Measurements from ENCODE around the gene FAM24A.
A peak's percentile ranks its signal among the peaks of the same experiment; 100 is the strongest.

FAM24A gene

DNA sequence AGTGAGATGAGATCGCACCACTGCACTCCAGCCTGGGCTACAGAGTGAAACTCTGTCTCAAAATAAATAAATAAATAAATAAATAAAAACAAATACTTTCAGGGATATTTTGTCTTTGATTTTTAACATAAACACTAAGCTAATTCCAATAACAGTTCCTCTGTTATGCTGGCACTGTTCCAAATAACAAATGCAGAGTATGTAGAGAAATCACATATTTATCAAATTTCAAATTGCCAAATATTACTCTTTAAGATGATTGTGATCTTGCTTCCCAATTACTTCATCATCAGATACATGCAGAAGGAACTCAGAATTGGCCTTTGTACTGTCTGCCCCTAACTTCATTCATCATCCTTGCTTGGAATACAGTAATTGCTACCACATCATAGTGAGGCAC lies 19.7 kb downstream of the FAM24A start:
- DNase-seq (ENCODE audit: extremely low read depth in 1 of 2, low read depth in 1 of 2) = no peak

- no peak for DNase-seq (ENCODE audit: extremely low read depth in 1 of 2, low read depth in 1 of 2)
Observed at GRCh38 chr10:122931088-122931906, 20.9 kb downstream of the FAM24A start.

GRCh38 chr10:122939133-122939855 lies 28.9 kb downstream of the FAM24A start:
- no peak for DNase-seq (ENCODE audit: extremely low read depth in 1 of 2, low read depth in 1 of 2)

DNA sequence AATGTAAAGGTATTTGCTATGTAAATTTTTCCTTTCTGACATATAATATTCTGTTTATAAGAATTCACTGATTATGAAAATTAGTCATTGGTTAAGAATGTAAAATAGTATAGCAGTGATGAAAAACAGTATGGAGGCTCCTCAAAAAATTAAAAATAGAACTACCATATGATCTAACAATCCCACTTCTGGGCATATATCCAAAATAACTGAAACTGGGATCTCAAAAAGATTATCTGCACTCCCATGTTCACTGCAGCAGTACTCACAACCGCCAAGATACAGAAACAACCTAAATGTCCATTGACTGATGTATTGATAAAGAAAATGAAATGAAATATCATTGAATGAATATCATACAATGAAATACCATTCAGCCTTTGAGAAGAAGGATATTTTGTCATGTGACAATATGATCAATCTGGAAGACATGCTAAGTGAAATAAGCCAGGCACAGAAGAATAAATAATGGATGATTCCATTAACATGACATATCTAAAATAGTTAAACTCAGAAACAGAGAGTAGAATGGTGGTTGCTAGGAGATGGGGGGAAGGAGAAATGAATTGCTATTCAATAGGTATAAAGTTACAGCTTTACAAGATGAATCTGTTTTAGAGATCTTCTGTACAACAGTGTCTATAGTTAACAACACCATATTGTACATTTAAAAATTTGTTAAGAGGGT lies 29.6 kb downstream of the FAM24A start:
- no peak for DNase-seq (ENCODE audit: extremely low read depth in 1 of 2, low read depth in 1 of 2)

- DNase-seq (ENCODE audit: extremely low read depth in 1 of 2, low read depth in 1 of 2) = no peak
Observed at GRCh38 chr10:122949296-122949695, 38.9 kb downstream of the FAM24A start.

DNA sequence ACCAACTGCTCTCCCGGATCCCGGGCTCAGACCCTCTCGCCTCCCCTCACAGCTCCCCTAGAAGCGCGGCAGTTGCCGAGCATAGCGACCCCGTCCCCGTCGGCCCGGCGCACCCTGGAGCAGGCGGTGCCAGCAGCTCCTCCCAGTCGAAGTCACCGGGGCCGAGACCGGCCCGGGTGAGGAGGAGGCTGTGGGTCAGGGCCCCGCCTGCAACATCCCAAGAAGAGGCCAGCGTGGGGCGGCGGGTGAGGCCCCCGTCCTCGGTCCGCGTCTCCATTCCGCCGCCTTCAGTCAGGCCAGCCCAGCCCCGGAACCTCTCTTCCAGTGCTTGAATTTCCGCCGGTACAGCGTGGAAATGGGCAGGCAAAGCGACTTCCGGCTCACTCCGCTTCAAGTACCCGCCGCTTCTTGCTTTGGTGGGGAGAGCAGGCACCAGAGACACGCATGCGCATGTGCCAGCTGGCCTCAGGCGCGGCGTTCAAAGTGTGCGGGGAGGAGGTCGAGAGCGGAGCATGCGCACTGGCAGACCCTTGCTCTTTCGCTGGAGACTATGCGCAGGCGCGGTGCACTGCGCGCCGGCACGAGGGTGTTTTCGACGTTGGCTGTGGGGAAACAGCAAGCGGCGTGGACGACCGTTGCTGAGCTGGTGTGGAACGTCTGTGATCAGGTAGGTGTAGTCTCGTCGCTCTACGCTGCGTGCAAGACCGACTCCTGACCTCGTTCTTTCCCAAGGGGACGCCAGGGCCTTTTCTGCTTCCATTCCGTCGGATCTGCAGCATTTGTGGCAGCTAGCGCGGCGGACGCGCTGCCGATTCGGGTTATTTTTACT lies 43.7 kb downstream of the FAM24A start, which contains the start of gene C10orf88:
C10orf88 (minus strand) TSS at position 326 of the 829 bp plus-strand sequence; CDS start at position 277, 49 bp downstream.
- DNase-seq (ENCODE audit: extremely low read depth in 1 of 2, low read depth in 1 of 2) = peak; percentile 94 to 96

GRCh38 chr10:122954731-122955050 lies 44.3 kb downstream of the FAM24A start:
- no peak for DNase-seq (ENCODE audit: extremely low read depth in 1 of 2, low read depth in 1 of 2)

DNA sequence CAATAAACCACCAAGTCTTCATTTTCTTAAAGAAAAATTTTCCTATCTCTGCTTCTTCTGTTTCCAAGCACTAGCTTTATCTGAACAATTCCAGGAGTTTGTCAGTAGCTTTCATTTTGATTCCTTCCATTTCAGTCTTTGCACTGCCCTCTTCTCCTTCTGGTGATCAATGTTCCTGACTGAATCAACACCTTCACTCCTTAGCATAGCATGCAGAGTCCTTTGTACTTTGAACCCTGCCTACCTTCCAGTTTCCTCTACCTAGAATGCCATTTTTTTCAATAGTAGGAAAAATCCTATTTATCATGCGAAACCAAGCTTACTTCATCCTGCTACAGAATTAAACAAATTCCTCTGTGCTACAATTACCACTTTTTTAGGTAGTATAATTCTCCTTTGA lies 45.5 kb downstream of the FAM24A start:
- no peak for DNase-seq (ENCODE audit: extremely low read depth in 1 of 2, low read depth in 1 of 2)

DNA sequence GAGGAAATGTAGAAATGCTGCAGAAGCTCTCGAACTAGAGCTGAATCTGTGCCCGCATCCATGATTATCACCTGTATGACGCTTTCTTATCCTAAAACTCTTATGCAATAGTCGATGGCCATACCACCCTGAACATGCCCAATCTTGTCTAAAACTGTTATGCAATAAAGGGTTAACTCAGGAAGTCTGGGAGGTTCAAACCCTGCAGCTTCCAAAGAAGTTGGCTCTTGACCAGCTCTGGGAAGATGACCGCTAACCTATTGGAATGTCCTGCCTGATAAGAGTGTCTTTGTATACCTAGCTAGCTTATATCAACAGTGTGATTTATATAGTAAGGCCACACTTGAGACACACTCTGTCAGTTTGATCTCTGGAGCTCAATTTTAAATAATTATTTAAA lies 47.1 kb downstream of the FAM24A start:
- no peak for DNase-seq (ENCODE audit: extremely low read depth in 1 of 2, low read depth in 1 of 2)

GRCh38 chr10:122962405-122962804 lies 52.0 kb downstream of the FAM24A start:
- DNase-seq (ENCODE audit: extremely low read depth in 1 of 2, low read depth in 1 of 2) = no peak
